Measurements from ENCODE around the gene LY6G5C. TPM values are rescaled to one million over a fixed set of nuclear protein-coding genes. Genes with fewer than 3 reads are reported as not detected.

LY6G5C gene
- total and polyA plus RNA-seq, 9 of the 15 experiments (the other 6 are each of a cell fraction or from before 2014, with no cell fraction given), result 0.10 to 0.67 (median 0.46) TPM; not detected in 4

DNA sequence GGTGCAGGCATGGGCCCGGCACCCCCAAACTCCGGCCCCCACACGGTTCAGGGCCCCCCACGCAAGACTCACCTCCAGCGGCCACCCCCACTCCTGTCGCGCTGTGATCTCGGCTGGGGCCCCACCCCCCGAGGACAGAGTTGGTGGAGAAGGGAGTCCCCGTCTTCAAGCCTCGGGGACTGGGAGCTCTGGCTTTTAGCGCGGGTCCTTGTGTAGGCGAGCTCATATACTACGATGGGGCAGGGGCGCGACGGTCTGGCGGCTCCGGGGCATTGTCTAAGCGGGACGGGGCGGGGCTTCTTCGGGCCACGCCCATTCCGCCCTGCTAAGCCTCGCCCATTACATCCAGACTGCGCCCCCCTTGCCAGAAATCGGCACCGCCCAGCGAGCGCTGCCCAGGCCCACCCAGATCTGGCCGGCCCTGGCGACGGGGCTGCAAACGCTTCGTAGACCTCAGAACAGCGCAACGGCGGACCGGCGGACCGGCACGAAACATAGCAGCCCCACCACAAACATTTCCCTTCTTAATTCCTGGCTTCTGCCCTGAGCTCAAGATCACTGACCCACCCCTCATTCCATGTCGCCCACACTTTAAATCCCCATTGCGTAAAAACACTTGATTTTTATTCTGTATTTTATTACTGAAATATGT is 49.2 kb upstream of the LY6G5C start (continued):
- TF ChIP-seq THAP12 (CRISPR knock-in tag; IDR thresholded peaks at IDR 0.05) (peak; percentile 93), NFXL1 (CRISPR knock-in tag; IDR thresholded peaks at IDR 0.05) (peak; percentile 94), BHLHE40 (IDR thresholded peaks at IDR 0.05; ENCODE audit: low read length) (peak; percentile 3), TCF7L2 (IDR thresholded peaks at IDR 0.05; ENCODE audit: low read depth, low read length) (peak; percentile 56; the same call in 1 of the 2 replicates), CBX2 (IDR thresholded peaks at IDR 0.05; ENCODE audit: insufficient read depth, low read length, poor library complexity, severe bottlenecking) (no peak), ZNF282 (CRISPR knock-in tag; IDR thresholded peaks at IDR 0.05) (no peak), ZNF263 (CRISPR knock-in tag; IDR thresholded peaks at IDR 0.05; ENCODE audit: borderline replicate concordance) (no peak), MAFK (IDR thresholded peaks at IDR 0.05; ENCODE audit: low read length) (no peak), HCFC1 (IDR thresholded peaks at IDR 0.05; ENCODE audit: low read depth, low read length) (no peak; the same call in 1 of the 2 replicates), FOS (IDR thresholded peaks at IDR 0.05; ENCODE audit: extremely low read depth, insufficient read length) (no peak), MED1 (CRISPR knock-in tag; IDR thresholded peaks at IDR 0.05; ENCODE audit: borderline replicate concordance) (no peak), BRF1 (IDR thresholded peaks at IDR 0.05; ENCODE audit: borderline replicate concordance, extremely low read depth, insufficient read length) (no peak), NFE2L1 (tag; IDR thresholded peaks at IDR 0.05; ENCODE audit: borderline replicate concordance, low read depth) (no peak), TAF9B (IDR thresholded peaks at IDR 0.05; ENCODE audit: partially characterized antibody) (no peak), TGIF2 (CRISPR knock-in tag; IDR thresholded peaks at IDR 0.05) (no peak), CBX5 (IDR thresholded peaks at IDR 0.05; ENCODE audit: borderline replicate concordance, low read depth) (no peak), MTA3 (IDR thresholded peaks at IDR 0.05; ENCODE audit: borderline replicate concordance) (no peak), JUNB (CRISPR knock-in tag; conservative IDR thresholded peaks at IDR 0.05) (peak; percentile 80), NR3C1 (CRISPR knock-in tag; IDR thresholded peaks at IDR 0.05) (no peak)
- TF ChIP-seq, protein P1, sequence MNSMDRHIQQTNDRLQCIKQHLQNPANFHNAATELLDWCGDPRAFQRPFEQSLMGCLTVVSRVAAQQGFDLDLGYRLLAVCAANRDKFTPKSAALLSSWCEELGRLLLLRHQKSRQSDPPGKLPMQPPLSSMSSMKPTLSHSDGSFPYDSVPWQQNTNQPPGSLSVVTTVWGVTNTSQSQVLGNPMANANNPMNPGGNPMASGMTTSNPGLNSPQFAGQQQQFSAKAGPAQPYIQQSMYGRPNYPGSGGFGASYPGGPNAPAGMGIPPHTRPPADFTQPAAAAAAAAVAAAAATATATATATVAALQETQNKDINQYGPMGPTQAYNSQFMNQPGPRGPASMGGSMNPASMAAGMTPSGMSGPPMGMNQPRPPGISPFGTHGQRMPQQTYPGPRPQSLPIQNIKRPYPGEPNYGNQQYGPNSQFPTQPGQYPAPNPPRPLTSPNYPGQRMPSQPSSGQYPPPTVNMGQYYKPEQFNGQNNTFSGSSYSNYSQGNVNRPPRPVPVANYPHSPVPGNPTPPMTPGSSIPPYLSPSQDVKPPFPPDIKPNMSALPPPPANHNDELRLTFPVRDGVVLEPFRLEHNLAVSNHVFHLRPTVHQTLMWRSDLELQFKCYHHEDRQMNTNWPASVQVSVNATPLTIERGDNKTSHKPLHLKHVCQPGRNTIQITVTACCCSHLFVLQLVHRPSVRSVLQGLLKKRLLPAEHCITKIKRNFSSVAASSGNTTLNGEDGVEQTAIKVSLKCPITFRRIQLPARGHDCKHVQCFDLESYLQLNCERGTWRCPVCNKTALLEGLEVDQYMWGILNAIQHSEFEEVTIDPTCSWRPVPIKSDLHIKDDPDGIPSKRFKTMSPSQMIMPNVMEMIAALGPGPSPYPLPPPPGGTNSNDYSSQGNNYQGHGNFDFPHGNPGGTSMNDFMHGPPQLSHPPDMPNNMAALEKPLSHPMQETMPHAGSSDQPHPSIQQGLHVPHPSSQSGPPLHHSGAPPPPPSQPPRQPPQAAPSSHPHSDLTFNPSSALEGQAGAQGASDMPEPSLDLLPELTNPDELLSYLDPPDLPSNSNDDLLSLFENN (IDR thresholded peaks at IDR 0.05; ENCODE audit: low read depth in 2 of 2, low read length in 2 of 2), result peak in 1 of 2 experiments; percentile 74; a peak in 2 of 4 replicates
- TF ChIP-seq, protein P2, sequence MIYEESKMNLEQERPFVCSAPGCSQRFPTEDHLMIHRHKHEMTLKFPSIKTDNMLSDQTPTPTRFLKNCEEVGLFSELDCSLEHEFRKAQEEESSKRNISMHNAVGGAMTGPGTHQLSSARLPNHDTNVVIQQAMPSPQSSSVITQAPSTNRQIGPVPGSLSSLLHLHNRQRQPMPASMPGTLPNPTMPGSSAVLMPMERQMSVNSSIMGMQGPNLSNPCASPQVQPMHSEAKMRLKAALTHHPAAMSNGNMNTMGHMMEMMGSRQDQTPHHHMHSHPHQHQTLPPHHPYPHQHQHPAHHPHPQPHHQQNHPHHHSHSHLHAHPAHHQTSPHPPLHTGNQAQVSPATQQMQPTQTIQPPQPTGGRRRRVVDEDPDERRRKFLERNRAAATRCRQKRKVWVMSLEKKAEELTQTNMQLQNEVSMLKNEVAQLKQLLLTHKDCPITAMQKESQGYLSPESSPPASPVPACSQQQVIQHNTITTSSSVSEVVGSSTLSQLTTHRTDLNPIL (CRISPR knock-in tag; IDR thresholded peaks at IDR 0.05), result peak; percentile 97
